Dedifferentiated amniotic fluid mesenchymal stem cell (primary cell): ENCODE data around the gene GBE1.

Source experiments
- DNase-seq: peaks from one replicate; pipeline ENCODE4 v3.0.0-alpha.2; 2016; ENCODE audit errors: extremely low spot score

GBE1 gene

GRCh38 chr3:81621277-81621676, 140.2 kb downstream of the GBE1 start:
- DNase-seq = no peak

GRCh38 chr3:81620849-81621248, 140.6 kb downstream of the GBE1 start:
- DNase-seq = no peak

GRCh38 chr3:81612768-81613167, 148.7 kb downstream of the GBE1 start:
- no peak for DNase-seq

- DNase-seq = peak; percentile 28
These were observed 158.7 kb downstream of the GBE1 start for GRCh38 chr3:81602781-81603180.

DNA sequence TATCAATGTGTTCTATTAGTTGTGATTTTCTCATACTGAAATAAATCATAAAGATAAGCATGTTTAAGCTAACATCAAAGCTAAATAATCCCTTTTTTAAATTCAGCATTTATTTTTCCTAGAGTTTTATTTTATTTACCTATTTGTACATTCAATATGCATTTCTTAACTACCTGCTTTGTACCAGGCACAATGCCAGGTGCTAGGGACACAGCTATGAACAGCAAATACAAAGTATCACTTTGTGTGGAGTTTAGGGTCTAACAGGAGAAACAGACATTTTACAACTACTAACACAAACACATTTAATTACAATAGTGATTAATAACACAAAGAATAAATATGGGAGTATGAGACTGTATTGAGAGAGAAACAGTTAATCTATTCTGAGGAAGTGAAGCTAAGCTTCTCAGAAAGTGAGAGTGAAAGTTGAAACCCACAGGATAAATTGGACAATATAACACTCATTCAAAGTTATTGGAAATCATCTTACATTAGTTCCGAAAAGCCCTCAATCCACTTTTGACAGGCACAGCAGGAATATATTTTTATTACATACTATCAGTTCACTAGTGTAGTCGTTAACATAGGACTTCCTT, 159.6 kb downstream of the GBE1 start:
- no peak for DNase-seq

DNA sequence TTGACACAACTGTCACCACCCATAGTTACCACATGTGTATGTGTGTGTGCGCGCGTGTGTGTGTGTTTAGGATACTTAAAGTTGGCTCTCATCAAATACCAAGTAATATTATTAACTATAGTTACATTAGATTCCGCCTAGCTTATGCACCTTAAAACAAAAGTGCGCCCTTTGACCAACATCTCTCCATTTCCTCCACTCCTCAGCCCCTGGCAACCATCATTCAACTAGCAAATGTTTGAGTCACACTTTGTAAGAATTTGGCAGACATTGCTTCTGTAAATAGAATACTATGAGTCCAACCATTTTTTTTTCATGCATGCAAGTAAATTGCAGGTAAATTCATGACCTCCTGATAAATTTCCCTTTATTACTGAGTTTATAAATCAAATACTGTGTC, 169.3 kb downstream of the GBE1 start:
- no peak for DNase-seq

DNA sequence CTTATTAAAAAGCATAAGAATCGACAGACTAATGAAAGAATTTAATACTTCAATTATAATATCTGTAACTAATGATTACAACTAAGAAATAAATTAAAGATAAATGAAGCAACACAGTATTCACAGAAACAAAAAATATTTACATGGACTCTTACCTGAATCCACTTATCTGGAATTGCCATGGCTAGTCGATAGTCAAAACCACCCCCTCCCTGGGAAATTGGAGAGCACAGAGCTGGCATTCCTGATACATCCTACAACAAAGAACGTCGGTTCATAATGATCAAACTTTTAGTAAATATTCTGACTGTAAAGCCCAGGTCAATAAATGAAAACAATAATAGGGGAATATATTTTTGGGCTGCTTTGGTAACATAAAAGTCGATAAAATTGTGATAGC, 175.5 kb downstream of the GBE1 start:
- DNase-seq = no peak

DNA sequence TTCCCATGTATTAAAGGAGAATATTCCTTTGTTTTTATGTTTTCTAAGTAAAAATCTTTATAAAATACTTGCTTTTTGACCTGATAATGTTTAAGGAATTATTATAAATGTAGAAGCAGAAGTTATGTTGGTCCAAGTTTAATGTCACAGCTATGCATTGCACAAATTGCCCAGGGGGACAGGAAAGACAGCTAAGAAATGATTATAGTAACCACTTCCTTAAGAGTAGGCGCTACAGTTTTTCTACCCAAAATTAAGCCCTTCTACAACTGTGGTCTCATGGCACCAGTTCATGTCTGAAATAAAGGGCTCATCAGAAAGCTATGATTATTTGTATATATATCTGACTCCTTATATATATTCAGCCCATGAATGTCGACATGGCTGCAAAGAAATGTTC, 176.4 kb downstream of the GBE1 start:
- no peak for DNase-seq

DNA sequence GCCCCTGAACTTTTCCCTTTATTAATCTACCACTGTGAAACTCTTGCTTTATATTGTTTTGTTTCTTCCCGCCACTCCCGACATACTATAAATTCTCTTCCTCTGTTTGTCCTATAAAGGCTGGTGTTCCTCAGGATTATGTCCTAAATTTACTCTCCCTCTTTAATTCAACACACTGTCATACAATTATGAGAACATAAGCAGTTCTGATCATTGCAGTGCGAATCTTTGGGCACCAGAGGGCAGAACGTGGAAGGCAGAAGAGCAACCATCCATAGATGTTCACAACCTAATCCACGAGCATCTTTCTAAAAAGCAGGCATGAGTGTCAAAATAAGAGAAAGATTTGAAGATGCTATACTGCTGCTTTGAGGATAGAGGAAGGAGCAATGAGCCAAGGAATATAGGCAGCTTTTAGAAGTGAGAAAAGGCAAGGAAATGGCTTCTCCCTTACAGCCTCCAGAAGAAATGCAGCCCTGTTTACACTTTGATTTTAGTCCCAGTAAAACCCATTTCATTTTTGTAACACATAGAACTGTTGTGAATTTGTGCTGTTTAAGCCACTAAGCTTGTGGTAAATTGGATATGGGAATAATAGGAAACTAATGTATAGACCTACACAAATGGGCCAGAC, 179.4 kb downstream of the GBE1 start:
- DNase-seq = peak; percentile 36

DNA sequence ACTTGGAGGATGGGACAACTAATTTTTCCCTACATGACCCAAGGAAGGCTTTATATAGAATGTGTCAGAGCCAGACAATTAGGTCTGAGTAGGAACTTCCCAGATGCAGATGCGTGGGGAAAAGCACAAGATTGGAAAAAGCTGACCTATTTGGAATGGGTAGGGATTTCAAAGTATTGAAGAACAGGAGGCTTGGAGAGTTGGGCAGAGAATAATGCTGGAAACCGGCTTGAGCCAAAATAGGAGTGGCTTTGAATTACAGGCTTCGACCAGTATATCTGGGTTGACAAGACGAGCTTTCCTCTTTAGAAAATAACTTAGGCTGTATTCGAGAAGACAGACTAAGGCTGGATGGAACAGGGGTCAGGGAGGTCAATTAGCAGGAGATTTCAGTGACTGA, 181.1 kb downstream of the GBE1 start:
- DNase-seq = no peak

DNA sequence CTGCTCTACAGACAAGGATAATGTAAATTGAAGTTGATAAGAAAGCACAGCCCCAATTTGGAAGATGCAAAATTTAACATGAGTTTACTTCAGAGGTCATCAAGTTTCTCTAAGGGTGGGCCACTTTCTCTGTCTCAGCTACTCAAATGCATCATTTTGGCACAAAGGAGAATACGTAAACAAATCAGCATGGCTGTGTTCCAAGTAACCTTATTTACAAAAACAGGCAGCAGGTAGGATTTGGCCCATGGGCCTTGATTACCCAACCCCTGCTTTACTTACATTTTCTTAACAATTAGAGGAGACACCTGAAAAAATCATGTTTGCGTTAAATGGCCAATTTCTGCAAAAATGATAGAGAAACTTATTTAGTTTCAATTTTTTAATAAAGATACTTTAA, 181.7 kb downstream of the GBE1 start:
- DNase-seq = no peak

GRCh38 chr3:81572201-81572756, 189.2 kb downstream of the GBE1 start:
- no peak for DNase-seq

DNA sequence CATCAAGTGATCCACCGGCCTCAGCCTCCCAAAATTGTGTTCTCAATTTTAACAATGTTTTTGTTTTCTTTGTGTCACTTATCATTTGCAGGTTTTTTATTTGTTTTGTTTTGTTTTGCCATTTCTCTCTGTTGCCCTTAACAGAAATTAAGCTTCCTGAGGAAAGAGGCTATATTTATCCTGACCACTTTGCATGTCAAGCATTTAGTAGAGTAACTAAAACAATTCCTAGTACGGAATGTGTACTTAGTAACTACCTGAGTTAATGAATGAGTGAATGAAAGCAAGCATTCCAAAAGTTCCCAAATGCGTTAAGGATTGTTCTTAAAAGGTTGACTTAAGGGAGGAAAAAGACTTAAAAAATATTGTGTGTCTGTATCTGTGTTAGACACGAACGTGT, 193.1 kb downstream of the GBE1 start:
- DNase-seq = no peak

GRCh38 chr3:81565041-81565440, 196.4 kb downstream of the GBE1 start:
- DNase-seq = no peak

- no peak for DNase-seq
These were observed 203.3 kb downstream of the GBE1 start for GRCh38 chr3:81558106-81558505.

DNA sequence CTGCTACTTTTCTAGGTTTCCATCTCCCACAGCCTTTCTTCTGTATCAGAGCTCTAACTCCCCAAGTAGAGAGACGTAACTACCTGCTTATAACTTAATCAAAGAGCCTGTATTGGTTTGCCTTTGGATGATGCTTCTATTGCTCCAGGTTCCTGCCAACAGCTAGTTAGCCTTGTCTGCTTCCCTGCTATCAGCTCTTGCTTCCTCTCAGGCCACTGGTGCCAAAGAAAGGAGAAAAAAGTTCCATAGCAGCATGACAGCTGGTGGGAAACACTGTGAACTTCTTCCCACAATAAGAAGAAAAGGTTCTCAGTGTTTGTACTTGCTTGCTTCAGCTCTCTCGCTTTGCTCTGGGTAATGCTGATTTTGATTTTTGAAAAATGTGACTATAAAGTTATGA, 206.6 kb downstream of the GBE1 start:
- no peak for DNase-seq

- no peak for DNase-seq
These were observed 207.1 kb downstream of the GBE1 start for GRCh38 chr3:81554388-81554787.

DNA sequence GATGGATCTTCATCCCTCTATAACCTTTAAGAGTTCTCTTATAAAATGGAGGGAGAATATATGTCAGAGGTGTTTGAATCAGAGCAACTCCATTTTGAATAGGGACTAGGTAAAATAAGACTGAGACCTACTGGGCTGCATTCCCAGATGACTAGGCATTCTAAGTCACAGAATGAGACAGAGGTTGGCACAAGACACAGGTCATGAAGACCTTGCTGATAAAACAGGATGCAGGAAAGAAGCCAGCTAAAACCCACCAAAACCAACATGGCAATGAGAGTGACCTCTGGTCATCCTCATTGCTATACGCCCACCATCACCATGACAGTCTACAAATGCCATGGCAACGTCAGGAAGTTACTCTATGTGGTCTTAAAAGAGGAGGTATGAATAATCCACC, 211.0 kb downstream of the GBE1 start:
- no peak for DNase-seq

DNA sequence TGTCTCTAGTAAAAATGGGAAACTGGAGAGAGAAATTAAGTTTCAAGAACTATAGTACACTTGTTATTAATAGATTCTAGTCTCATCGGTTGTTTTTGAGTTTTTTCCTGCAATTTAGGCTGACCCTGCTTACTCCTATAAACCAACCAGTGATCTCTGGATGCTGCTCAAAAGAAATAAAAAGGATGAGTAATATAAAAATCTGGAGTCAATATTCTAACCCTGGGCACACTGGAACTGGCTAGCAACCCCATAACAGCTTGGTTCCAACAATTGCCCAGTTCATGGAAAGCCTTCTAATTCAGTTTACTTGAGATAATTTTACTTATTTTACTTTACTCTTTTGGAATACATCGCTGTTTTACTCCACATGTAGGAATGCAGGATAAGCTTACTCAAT, 211.6 kb downstream of the GBE1 start:
- no peak for DNase-seq

GRCh38 chr3:81549388-81549787, 212.1 kb downstream of the GBE1 start:
- DNase-seq = no peak

DNA sequence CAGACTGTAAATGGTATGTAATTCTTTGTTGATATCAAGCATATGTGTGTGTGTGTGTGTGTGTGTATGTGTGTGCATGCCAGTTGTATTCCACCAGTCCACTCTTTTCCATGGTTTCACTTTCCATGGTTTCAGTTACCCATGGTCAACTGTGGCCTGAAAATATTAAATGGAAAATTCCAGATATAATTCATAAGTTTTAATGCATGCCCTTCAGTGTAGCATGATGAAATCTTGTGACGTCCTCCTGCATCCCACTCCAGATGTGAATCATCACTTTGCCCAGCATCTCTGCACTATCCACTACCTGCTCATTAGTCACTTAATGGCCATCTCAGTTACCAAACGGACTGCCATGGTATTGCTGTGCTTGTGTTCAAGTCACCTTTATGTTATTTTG, 215.9 kb downstream of the GBE1 start:
- peak; percentile 56 for DNase-seq

GRCh38 chr3:81544385-81544784, 217.1 kb downstream of the GBE1 start:
- no peak for DNase-seq

DNA sequence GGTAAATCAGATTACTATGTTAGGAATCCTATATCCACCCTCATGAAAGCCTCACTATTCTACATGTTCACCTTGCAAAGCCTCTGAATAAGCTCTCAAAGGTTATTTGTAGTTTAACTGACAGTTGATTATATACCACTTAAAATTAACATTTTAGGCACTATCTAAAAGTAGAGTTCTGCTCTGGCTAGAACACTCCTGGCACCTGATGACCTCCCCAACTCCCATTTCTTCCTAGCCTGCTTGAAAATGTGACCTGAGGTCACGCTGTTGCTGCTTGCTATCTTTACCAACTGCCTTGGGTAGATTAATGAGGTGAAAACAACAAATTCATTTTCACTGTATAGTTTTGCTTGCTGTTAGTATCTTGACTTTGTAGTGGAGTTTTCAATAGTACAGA, 220.7 kb downstream of the GBE1 start:
- no peak for DNase-seq

DNA sequence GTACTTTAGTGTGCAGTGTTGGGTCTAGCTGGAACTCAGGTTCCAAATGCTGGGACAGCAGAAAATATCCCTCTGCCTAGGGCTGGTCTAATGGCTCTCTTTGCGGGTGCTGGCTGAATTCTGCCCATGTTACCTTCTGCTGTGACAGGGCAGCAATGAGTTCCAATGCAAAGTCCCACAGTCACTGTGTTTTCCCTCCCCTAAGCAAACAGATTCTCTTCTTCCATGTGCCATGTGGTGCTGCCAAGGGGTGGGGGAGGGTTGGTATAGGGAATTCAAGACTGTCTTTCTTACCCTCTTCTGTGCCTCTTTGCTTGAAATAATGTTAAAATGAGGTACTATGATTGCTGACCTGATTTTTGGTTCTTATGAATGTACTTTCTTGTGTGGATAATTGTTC, 229.6 kb downstream of the GBE1 start:
- no peak for DNase-seq
